ENCODE results near the gene ERVK3-1. TPM values are rescaled to one million over a fixed set of nuclear protein-coding genes. Genes with fewer than 3 reads are reported as not detected.
A peak's percentile ranks its signal among the peaks of the same experiment; 100 is the strongest.

Gene ERVK3-1
- total and polyA plus RNA-seq, 2 of the 13 experiments (the other 11 are each of a cell fraction or from before 2014, with no cell fraction given) = 28.5 to 38.7 TPM

- peak; percentile 36; the same call in 1 of the 2 replicates for TF ChIP-seq TRAFD1 (CRISPR knock-in tag; IDR thresholded peaks at IDR 0.05; ENCODE audit: borderline replicate concordance)
- peak; percentile 72 for TF ChIP-seq ZNF747 (CRISPR knock-in tag; IDR thresholded peaks at IDR 0.05; ENCODE audit: borderline replicate concordance)
- TF ChIP-seq ZNF44 (CRISPR knock-in tag; IDR thresholded peaks at IDR 0.05) = peak; percentile 71; the same call in 1 of the 2 replicates
- no peak for TF ChIP-seq HNF1B (CRISPR knock-in tag; IDR thresholded peaks at IDR 0.05)
- no peak for TF ChIP-seq ZNF607 (CRISPR knock-in tag; IDR thresholded peaks at IDR 0.05; ENCODE audit: borderline replicate concordance)
- TF ChIP-seq ZNF616 (CRISPR knock-in tag; IDR thresholded peaks at IDR 0.05; ENCODE audit: low read depth) = peak; percentile 68; the same call in 1 of the 2 replicates
- peak; percentile 57 for TF ChIP-seq ZNF781 (CRISPR knock-in tag; IDR thresholded peaks at IDR 0.05; ENCODE audit: borderline replicate concordance, not compliant biosample characterization)
- no peak; the same call in 1 of the 2 replicates for TF ChIP-seq IKZF5 (CRISPR knock-in tag; IDR thresholded peaks at IDR 0.05)
- no peak for TF ChIP-seq ZNF12 (CRISPR knock-in tag; IDR thresholded peaks at IDR 0.05)
- 0 out of 2 replicates have a peak, but pooled peaks have one; percentile 25 for TF ChIP-seq MYNN (CRISPR knock-in tag; IDR thresholded peaks at IDR 0.05; ENCODE audit: low read depth)
- TF ChIP-seq HOXA7 (CRISPR knock-in tag; IDR thresholded peaks at IDR 0.05) = no peak
- no peak for TF ChIP-seq SOX6 (IDR thresholded peaks at IDR 0.05)
- TF ChIP-seq SOX6 (CRISPR knock-in tag; IDR thresholded peaks at IDR 0.05) = peak; percentile 31
- peak; percentile 57; the same call in 1 of the 2 replicates for TF ChIP-seq CREBL2 (CRISPR knock-in tag; IDR thresholded peaks at IDR 0.05; ENCODE audit: borderline replicate concordance)
- no peak for TF ChIP-seq ZNF549 (CRISPR knock-in tag; IDR thresholded peaks at IDR 0.05)
- no peak for TF ChIP-seq MTF2 (CRISPR knock-in tag; IDR thresholded peaks at IDR 0.05; ENCODE audit: borderline replicate concordance)
- TF ChIP-seq ZNF414 (CRISPR knock-in tag; IDR thresholded peaks at IDR 0.05) = no peak
- peak; percentile 14 for TF ChIP-seq ZNF574 (CRISPR knock-in tag; IDR thresholded peaks at IDR 0.05)
- TF ChIP-seq ZNF256 (CRISPR knock-in tag; conservative IDR thresholded peaks at IDR 0.05) = peak; percentile 75; the same call in 1 of the 2 replicates
Observed at GRCh38 chr19:58279042-58279924, 25.9 kb upstream of the ERVK3-1 start (continued).
